Measurements from ENCODE around the gene DIPK1B. TPM values are rescaled to one million over a fixed set of nuclear protein-coding genes. Genes with fewer than 3 reads are reported as not detected.

Gene DIPK1B
- total RNA-seq, 1 donor from 2014 or later: 11.0 TPM

GRCh38 chr9:136673088-136673974, 39.0 kb upstream of the DIPK1B start:
- Histone ChIP-seq H3K9ac (ENCODE audit: low read depth in 1 of 3, low read length in 3 of 3) (no peak overlapping the region), H3K36me3 (ENCODE audit: control insufficient read depth in 3 of 3, insufficient read depth in 3 of 3, low read length in 3 of 3) (peaks cover 0 to 20% (median 11%) of the 10 kb centered on the region in 3 donors), H3K27me3 (ENCODE audit: control insufficient read depth in 3 of 3, insufficient read depth in 3 of 3, low read length in 3 of 3) (peaks cover 6 to 18% (median 10%) of the 10 kb centered on the region in 3 donors), H3K9me3 (ENCODE audit: control insufficient read depth in 3 of 3, low read length in 3 of 3) (no peaks in the 10 kb centered on the region), H3K4me3 (ENCODE audit: low read length in 3 of 3) (no peak overlapping the region), H3K27ac (ENCODE audit: low read depth, low read length) (no peak overlapping the region), H3K4me1 (ENCODE audit: control insufficient read depth in 3 of 3, insufficient read depth in 3 of 3, low read length in 3 of 3) (no peaks in the 10 kb centered on the region)

GRCh38 chr9:136673975-136674785, 38.2 kb upstream of the DIPK1B start:
- H3K4me3 ChIP-seq (ENCODE audit: low read length in 3 of 3): no peak overlapping the region
- peaks cover 0 to 16% (median 11%) of the 10 kb centered on the region in 3 donors for H3K36me3 ChIP-seq (ENCODE audit: control insufficient read depth in 3 of 3, insufficient read depth in 3 of 3, low read length in 3 of 3)
- peaks cover 6 to 17% (median 10%) of the 10 kb centered on the region in 3 donors for H3K27me3 ChIP-seq (ENCODE audit: control insufficient read depth in 3 of 3, insufficient read depth in 3 of 3, low read length in 3 of 3)
- no peaks in the 10 kb centered on the region for H3K9me3 ChIP-seq (ENCODE audit: control insufficient read depth in 3 of 3, low read length in 3 of 3)
- peaks cover 2 to 7% (median 7%) of the 10 kb centered on the region in 3 donors for H3K4me1 ChIP-seq (ENCODE audit: control insufficient read depth in 3 of 3, insufficient read depth in 3 of 3, low read length in 3 of 3)
- no peak overlapping the region for H3K9ac ChIP-seq (ENCODE audit: low read depth in 1 of 3, low read length in 3 of 3)
- no peak overlapping the region for H3K27ac ChIP-seq (ENCODE audit: low read depth, low read length)

GRCh38 chr9:136674786-136675349, 37.5 kb upstream of the DIPK1B start:
- Histone ChIP-seq H3K27ac (ENCODE audit: low read depth, low read length) (no peak overlapping the region), H3K4me3 (ENCODE audit: low read length in 3 of 3) (no peak overlapping the region), H3K4me1 (ENCODE audit: control insufficient read depth in 3 of 3, insufficient read depth in 3 of 3, low read length in 3 of 3) (peaks cover 8 to 14% (median 13%) of the 10 kb centered on the region in 3 donors), H3K27me3 (ENCODE audit: control insufficient read depth in 3 of 3, insufficient read depth in 3 of 3, low read length in 3 of 3) (peaks cover 4 to 10% (median 7%) of the 10 kb centered on the region in 3 donors), H3K36me3 (ENCODE audit: control insufficient read depth in 3 of 3, insufficient read depth in 3 of 3, low read length in 3 of 3) (peaks cover 0 to 12% (median 11%) of the 10 kb centered on the region in 3 donors), H3K9ac (ENCODE audit: low read depth in 1 of 3, low read length in 3 of 3) (no peak overlapping the region), H3K9me3 (ENCODE audit: control insufficient read depth in 3 of 3, low read length in 3 of 3) (no peaks in the 10 kb centered on the region)

- Histone ChIP-seq H3K4me3 (ENCODE audit: low read length in 3 of 3) (no peak overlapping the region), H3K4me1 (ENCODE audit: control insufficient read depth in 3 of 3, insufficient read depth in 3 of 3, low read length in 3 of 3) (peaks cover 11 to 16% (median 16%) of the 10 kb centered on the region in 3 donors), H3K9me3 (ENCODE audit: control insufficient read depth in 3 of 3, low read length in 3 of 3) (no peaks in the 10 kb centered on the region), H3K27ac (ENCODE audit: low read depth, low read length) (no peak overlapping the region), H3K36me3 (ENCODE audit: control insufficient read depth in 3 of 3, insufficient read depth in 3 of 3, low read length in 3 of 3) (peaks cover 0 to 12% (median 11%) of the 10 kb centered on the region in 3 donors), H3K27me3 (ENCODE audit: control insufficient read depth in 3 of 3, insufficient read depth in 3 of 3, low read length in 3 of 3) (peaks cover 0 to 3% (median 3%) of the 10 kb centered on the region in 3 donors), H3K9ac (ENCODE audit: low read depth in 1 of 3, low read length in 3 of 3) (no peak overlapping the region)
Measured at GRCh38 chr9:136675477-136676296, 36.7 kb upstream of the DIPK1B start.

- no peak overlapping the region for H3K27ac ChIP-seq (ENCODE audit: low read depth, low read length)
Measured at GRCh38 chr9:136676297-136676794, 36.0 kb upstream of the DIPK1B start.

GRCh38 chr9:136676920-136677686, 35.3 kb upstream of the DIPK1B start:
- H3K9ac ChIP-seq (ENCODE audit: low read depth in 1 of 3, low read length in 3 of 3): no peak overlapping the region
- peaks cover 0 to 12% (median 11%) of the 10 kb centered on the region in 3 donors for H3K36me3 ChIP-seq (ENCODE audit: control insufficient read depth in 3 of 3, insufficient read depth in 3 of 3, low read length in 3 of 3)
- no peak overlapping the region for H3K4me3 ChIP-seq (ENCODE audit: low read length in 3 of 3)
- peaks cover 11 to 16% (median 16%) of the 10 kb centered on the region in 3 donors for H3K4me1 ChIP-seq (ENCODE audit: control insufficient read depth in 3 of 3, insufficient read depth in 3 of 3, low read length in 3 of 3)
- H3K27ac ChIP-seq (ENCODE audit: low read depth, low read length): no peak overlapping the region
- no peaks in the 10 kb centered on the region for H3K9me3 ChIP-seq (ENCODE audit: control insufficient read depth in 3 of 3, low read length in 3 of 3)
- no peaks in the 10 kb centered on the region for H3K27me3 ChIP-seq (ENCODE audit: control insufficient read depth in 3 of 3, insufficient read depth in 3 of 3, low read length in 3 of 3)

More at GRCh38 chr9:136676297-136676794, 36.0 kb upstream of the DIPK1B start:
- Histone ChIP-seq H3K4me1 (ENCODE audit: control insufficient read depth in 3 of 3, insufficient read depth in 3 of 3, low read length in 3 of 3) (peaks cover 11 to 16% (median 16%) of the 10 kb centered on the region in 3 donors), H3K9me3 (ENCODE audit: control insufficient read depth in 3 of 3, low read length in 3 of 3) (no peaks in the 10 kb centered on the region), H3K27me3 (ENCODE audit: control insufficient read depth in 3 of 3, insufficient read depth in 3 of 3, low read length in 3 of 3) (peaks cover 0 to under 1% (median 0%) of the 10 kb centered on the region in 3 donors), H3K9ac (ENCODE audit: low read depth in 1 of 3, low read length in 3 of 3) (no peak overlapping the region), H3K36me3 (ENCODE audit: control insufficient read depth in 3 of 3, insufficient read depth in 3 of 3, low read length in 3 of 3) (peaks cover 0 to 12% (median 11%) of the 10 kb centered on the region in 3 donors), H3K4me3 (ENCODE audit: low read length in 3 of 3) (no peak overlapping the region)

- Histone ChIP-seq H3K4me3 (ENCODE audit: low read length in 3 of 3) (no peak overlapping the region), H3K27me3 (ENCODE audit: control insufficient read depth in 3 of 3, insufficient read depth in 3 of 3, low read length in 3 of 3) (no peaks in the 10 kb centered on the region), H3K4me1 (ENCODE audit: control insufficient read depth in 3 of 3, insufficient read depth in 3 of 3, low read length in 3 of 3) (peaks cover 11 to 18% (median 16%) of the 10 kb centered on the region in 3 donors), H3K27ac (ENCODE audit: low read depth, low read length) (no peak overlapping the region), H3K9ac (ENCODE audit: low read depth in 1 of 3, low read length in 3 of 3) (no peak overlapping the region), H3K36me3 (ENCODE audit: control insufficient read depth in 3 of 3, insufficient read depth in 3 of 3, low read length in 3 of 3) (peaks cover 0 to 11% (median 9%) of the 10 kb centered on the region in 3 donors), H3K9me3 (ENCODE audit: control insufficient read depth in 3 of 3, low read length in 3 of 3) (no peaks in the 10 kb centered on the region)
Measured at GRCh38 chr9:136678034-136678433, 34.3 kb upstream of the DIPK1B start.

GRCh38 chr9:136678624-136679023, 33.7 kb upstream of the DIPK1B start:
- peaks cover 0 to 8% (median 8%) of the 10 kb centered on the region in 3 donors for H3K36me3 ChIP-seq (ENCODE audit: control insufficient read depth in 3 of 3, insufficient read depth in 3 of 3, low read length in 3 of 3)
- peaks cover 11 to 23% (median 22%) of the 10 kb centered on the region in 3 donors for H3K4me1 ChIP-seq (ENCODE audit: control insufficient read depth in 3 of 3, insufficient read depth in 3 of 3, low read length in 3 of 3)
- no peaks in the 10 kb centered on the region for H3K9me3 ChIP-seq (ENCODE audit: control insufficient read depth in 3 of 3, low read length in 3 of 3)
- H3K27ac ChIP-seq (ENCODE audit: low read depth, low read length): no peak overlapping the region
- no peaks in the 10 kb centered on the region for H3K27me3 ChIP-seq (ENCODE audit: control insufficient read depth in 3 of 3, insufficient read depth in 3 of 3, low read length in 3 of 3)
- H3K4me3 ChIP-seq (ENCODE audit: low read length in 3 of 3): no peak overlapping the region
- H3K9ac ChIP-seq (ENCODE audit: low read depth in 1 of 3, low read length in 3 of 3): peak overlapping the region in 1 of 3 donors; percentile 64
